SK-N-SH (cell line): ENCODE results near the gene APBA2. TPM values are rescaled to one million over a fixed set of nuclear protein-coding genes. Genes with fewer than 3 reads are reported as not detected.

Experiments
- CTCF ChIA-PET: fragments of 300-600, 350-600 bp; formaldehyde crosslinking; extraction: SDS; loops from one replicate; lab custom pipeline; 2021; lab: Yijun Ruan, JAX
- POLR2A ChIA-PET: fragments of 350-600 bp; sonication (Branson Sonifier 250); formaldehyde crosslinking; extraction: SDS; loops from one replicate; lab custom pipeline; 2020; ENCODE audit warnings: antibody characterized with exemption, inconsistent platforms; lab: Yijun Ruan, JAX
- DNase-seq: peaks from one replicate; pipeline ENCODE4 v3.0.0; 2012
- H2AFZ ChIP-seq: fragments of 200-600 bp; sonication (generic); 2 replicates; pipeline ENCODE4 v1.8.1; 2016; ENCODE audit warnings: antibody characterized with exemption, mild to moderate bottlenecking, low read depth
- H3F3A ChIP-seq: fragments of 200-600 bp; sonication (generic); replicated peaks from 2 replicates; pipeline ENCODE3; 2016; ENCODE audit warnings: antibody characterized with exemption, mild to moderate bottlenecking; ENCODE audit not compliant: insufficient read depth
- H3K27ac ChIP-seq, 2 experiments: fragments of 200-500 bp in 1 of 2; fragments of 200-600 bp in 1 of 2; sonication (Bioruptor generic) in 1 of 2; sonication (generic), shearing (Covaris generic) in 1 of 2; 2 replicates each; pipeline versions ENCODE4 v1.5.1 to v1.6.1; 2014 to 2016; ENCODE audit warnings: low read depth in 2 of 2, inconsistent platforms in 1 of 2, low read length in 1 of 2, mild to moderate bottlenecking in 1 of 2, mixed read lengths in 1 of 2
- H3K27me3 ChIP-seq: fragments of 200-600 bp; sonication (generic), shearing (Covaris generic); 2 replicates; pipeline ENCODE4 v1.6.1; 2016; ENCODE audit warnings: mixed run types; ENCODE audit not compliant: insufficient read depth
- H3K36me3 ChIP-seq, 2 experiments: fragments of 200-500 bp in 1 of 2; fragments of 200-600 bp in 1 of 2; sonication (Bioruptor generic) in 1 of 2; sonication (generic) in 1 of 2; replicated peaks in 1 of 2; 2 replicates each; pipeline versions ENCODE3 to v1.5.1; 2014 to 2016; ENCODE audit warnings: low read length in 1 of 2, mild to moderate bottlenecking in 1 of 2; ENCODE audit not compliant: insufficient read depth in 2 of 2, control insufficient read depth in 1 of 2
- H3K4me1 ChIP-seq, 2 experiments: fragments of 200-500 bp in 1 of 2; fragments of 200-600 bp in 1 of 2; sonication (Bioruptor generic) in 1 of 2; sonication (generic), shearing (Covaris generic) in 1 of 2; 2 replicates each; pipeline versions ENCODE4 v1.5.1 to v1.6.1; 2014 to 2016; ENCODE audit warnings: low read depth in 1 of 2, low read length in 1 of 2, mixed run types in 1 of 2; ENCODE audit not compliant: insufficient read depth in 2 of 2, control insufficient read depth in 1 of 2
- H3K4me2 ChIP-seq: fragments of 200-600 bp; sonication (generic), shearing (Covaris generic); 2 replicates; pipeline ENCODE4 v1.6.1; 2017; ENCODE audit warnings: mixed run types
- H3K4me3 ChIP-seq, 2 experiments: fragments of 200-500 bp in 1 of 2; fragments of 200-600 bp in 1 of 2; sonication (Bioruptor generic) in 1 of 2; sonication (generic), shearing (Covaris generic) in 1 of 2; 2 replicates each; pipeline versions ENCODE4 v1.5.1 to v1.8.1; 2014 to 2016; ENCODE audit warnings: low read depth in 2 of 2, inconsistent platforms in 1 of 2, low read length in 1 of 2, mild to moderate bottlenecking in 1 of 2, mixed read lengths in 1 of 2, moderate library complexity in 1 of 2
- H3K79me2 ChIP-seq: fragments of 200-600 bp; sonication (generic); 2 replicates; pipeline ENCODE4 v1.8.1; 2017; ENCODE audit warnings: mild to moderate bottlenecking; ENCODE audit not compliant: insufficient read depth
- H3K9ac ChIP-seq: fragments of 200-600 bp; sonication (generic); 2 replicates; pipeline ENCODE4 v1.6.1; 2017; ENCODE audit warnings: mixed run types
- H3K9me2 ChIP-seq: fragments of 200-600 bp; sonication (generic); 2 replicates; pipeline ENCODE4 v1.6.1; 2017; ENCODE audit warnings: mixed run types
- H3K9me3 ChIP-seq: fragments of 200-600 bp; sonication (generic); 2 replicates; pipeline ENCODE4 v1.6.1; 2017; ENCODE audit warnings: mixed run types, mild to moderate bottlenecking, moderate library complexity
- H4K20me1 ChIP-seq: fragments of 200-600 bp; sonication (generic); 2 replicates; pipeline ENCODE4 v1.6.1; 2017; ENCODE audit warnings: mild to moderate bottlenecking, mixed run types; ENCODE audit not compliant: insufficient read depth
- CTCF ChIP-seq: fragments of 200-600 bp; sonication (generic); IDR thresholded peaks from 2 replicates; pipeline ENCODE4 v1.6.1; 2017; ENCODE audit warnings: antibody characterized with exemption, mild to moderate bottlenecking, moderate library complexity
- ELF1 ChIP-seq: IDR thresholded peaks from 2 replicates; pipeline ENCODE4 v1.4.0; 2012
- EZH2phosphoT487 ChIP-seq: fragments of 200-600 bp; sonication (generic); IDR thresholded peaks from 2 replicates; pipeline ENCODE4 v1.6.1; 2017; ENCODE audit warnings: low read depth, mixed run types, mild to moderate bottlenecking, antibody characterized with exemption, moderate library complexity, borderline replicate concordance
- FOXM1 ChIP-seq: IDR thresholded peaks from 2 replicates; pipeline ENCODE4 v1.4.0; 2012; ENCODE audit warnings: low read depth, mild to moderate bottlenecking
- GABPA ChIP-seq: IDR thresholded peaks from 2 replicates; pipeline ENCODE4 v1.4.0; 2012; ENCODE audit warnings: low read depth, mild to moderate bottlenecking
- GATA2 ChIP-seq: sonication (generic); formaldehyde crosslinking; IDR thresholded peaks from 2 replicates; pipeline ENCODE4 v1.5.0; 2020; ENCODE audit warnings: mild to moderate bottlenecking, missing genetic modification reagents
- JUND ChIP-seq: IDR thresholded peaks from 2 replicates; pipeline ENCODE4 v1.4.0; 2012
- MEF2A ChIP-seq: IDR thresholded peaks from 2 replicates; pipeline ENCODE4 v1.4.0; 2012; ENCODE audit warnings: low read depth, borderline replicate concordance
- NFIC ChIP-seq: IDR thresholded peaks from 2 replicates; pipeline ENCODE4 v1.4.0; 2012; ENCODE audit warnings: borderline replicate concordance
- NRF1 ChIP-seq: IDR thresholded peaks from 2 replicates; pipeline ENCODE4 v1.6.1; 2012; ENCODE audit warnings: low read depth, mild to moderate bottlenecking, low read length
- PBX3 ChIP-seq: IDR thresholded peaks from 2 replicates; pipeline ENCODE4; 2012
- POLR2AphosphoS5 ChIP-seq: IDR thresholded peaks from 2 replicates; pipeline ENCODE4 v1.6.1; 2012; ENCODE audit warnings: low read depth, low read length
- RAD21 ChIP-seq: IDR thresholded peaks from 2 replicates; pipeline ENCODE4 v1.6.1; 2012; ENCODE audit warnings: mild to moderate bottlenecking, low read length
- RFX5 ChIP-seq: IDR thresholded peaks from 2 replicates; pipeline ENCODE4 v1.6.1; 2012; ENCODE audit warnings: mild to moderate bottlenecking, improper control_type of control experiment, low read length
- RXRA ChIP-seq: IDR thresholded peaks from 2 replicates; pipeline ENCODE4 v1.4.0; 2012; ENCODE audit warnings: low read depth, mild to moderate bottlenecking, borderline replicate concordance
- SIN3A ChIP-seq: IDR thresholded peaks from 2 replicates; pipeline ENCODE4 v1.6.1; 2012; ENCODE audit warnings: low read depth, mild to moderate bottlenecking, low read length, moderate library complexity, borderline replicate concordance
- SMC3 ChIP-seq: IDR thresholded peaks from 2 replicates; pipeline ENCODE4 v1.6.1; 2012; ENCODE audit warnings: low read depth, low read length, improper control_type of control experiment
- TAF1 ChIP-seq: IDR thresholded peaks from 2 replicates; pipeline ENCODE4 v1.6.1; 2012; ENCODE audit warnings: low read depth, mild to moderate bottlenecking, low read length, moderate library complexity, borderline replicate concordance
- TEAD4 ChIP-seq: IDR thresholded peaks from 2 replicates; pipeline ENCODE4 v1.4.0; 2012; ENCODE audit warnings: mild to moderate bottlenecking, borderline replicate concordance; ENCODE audit not compliant: insufficient read depth
- USF1 ChIP-seq: IDR thresholded peaks from 2 replicates; pipeline ENCODE4 v1.4.0; 2012; ENCODE audit warnings: low read depth, borderline replicate concordance
- USF2 ChIP-seq: fragments of 150-350 bp; IDR thresholded peaks from 2 replicates; pipeline ENCODE4 v1.6.1; 2017; ENCODE audit warnings: antibody characterized with exemption, low read length, low read depth, borderline replicate concordance
- YY1 ChIP-seq: IDR thresholded peaks from 2 replicates; pipeline ENCODE4 v1.4.0; 2012; ENCODE audit warnings: low read depth, mild to moderate bottlenecking
- ZBTB33 ChIP-seq: IDR thresholded peaks from 2 replicates; pipeline ENCODE4 v1.4.0; 2012; ENCODE audit warnings: low read depth, borderline replicate concordance
- WGBS: methylation state at CpG from one replicate; pipeline ENCODE4 v1.1.6; 2017; ENCODE audit warnings: low lambda C conversion rate; 5-methylcytosine and 5-hydroxymethylcytosine counted together
- polyA plus RNA-seq, 3 experiments: library from polyadenylated mRNA; depleted of rRNA; stranded (reverse); fragments of >200 nt; gene quantifications; 2 replicates each; pipeline ENCODE4 v1.2.3, GENCODE V29; 2012

Gene APBA2
- polyA plus RNA-seq, 1 of the 3 experiments (the other 2 are of a cell fraction): 12.7 TPM

- ChIA-PET POLR2A (no interaction called here), CTCF (interaction anchor here (3.7 kb wide), 1 partner anchor 8 kb away, joined by 35 read pairs; no protein-coding TSS in a partner anchor)
- Histone ChIP-seq H2AFZ (no peak overlapping the region), H3K9ac (no peak overlapping the region), H3F3A (no peaks in the 10 kb centered on the region), H3K79me2 (no peaks in the 10 kb centered on the region), H3K4me2 (no peak overlapping the region), H3K27me3 (no peaks in the 10 kb centered on the region), H4K20me1 (no peaks in the 10 kb centered on the region), H3K27ac (no peak overlapping the region), H3K36me3 (no peaks in the 10 kb centered on the region), H3K4me1 (peaks cover 0 to 16% of the 10 kb centered on the region in 2 experiments; a peak in 1 of 4 replicates), H3K9me3 (no peaks in the 10 kb centered on the region), H3K9me2 (no peaks in the 10 kb centered on the region), H3K4me3 (no peak overlapping the region)
- DNase-seq: peak; percentile 28
- TF ChIP-seq SMC3 (no peak), EZH2phosphoT487 (no peak), NFIC (no peak), TEAD4 (no peak), GATA2 (no peak), CTCF (no peak), USF1 (no peak)
- WGBS: 69% methylated on average over 13 of the region's 23 CpGs
These were observed 246.2 kb downstream of the APBA2 start for GRCh38 chr15:29131840-29132420.

- peaks cover 0 to 8% of the 10 kb centered on the region in 2 experiments; a peak in 1 of 4 replicates for H3K4me1 ChIP-seq
- H4K20me1 ChIP-seq: no peaks in the 10 kb centered on the region
- no peaks in the 10 kb centered on the region for H3K9me2 ChIP-seq
- no peak overlapping the region for H3K27ac ChIP-seq
- WGBS: 53% methylated on average over 7 of the region's 14 CpGs
- H3K79me2 ChIP-seq: no peaks in the 10 kb centered on the region
- no peak overlapping the region for H2AFZ ChIP-seq
- no peak overlapping the region for H3K4me3 ChIP-seq
- peak; percentile 22 for DNase-seq
- H3K9me3 ChIP-seq: no peaks in the 10 kb centered on the region
- no peak overlapping the region for H3K9ac ChIP-seq
- no peaks in the 10 kb centered on the region for H3K27me3 ChIP-seq
- H3F3A ChIP-seq: no peaks in the 10 kb centered on the region
- ChIA-PET CTCF (no interaction called here), POLR2A (no interaction called here)
- no peak overlapping the region for H3K4me2 ChIP-seq
- no peaks in the 10 kb centered on the region for H3K36me3 ChIP-seq
- no peak for TF ChIP-seq MEF2A
- TF ChIP-seq FOXM1: no peak
- no peak for TF ChIP-seq USF2
- TF ChIP-seq TAF1: no peak
- no peak for TF ChIP-seq SIN3A
- TF ChIP-seq NRF1: no peak
- no peak for TF ChIP-seq RFX5
- no peak for TF ChIP-seq JUND
- TF ChIP-seq PBX3: no peak
- no peak for TF ChIP-seq ELF1
- TF ChIP-seq POLR2AphosphoS5: no peak
- TF ChIP-seq GABPA: no peak
- no peak for TF ChIP-seq YY1
- TF ChIP-seq RAD21: no peak
- no peak for TF ChIP-seq RXRA
- TF ChIP-seq GATA2: no peak
- no peak for TF ChIP-seq ZBTB33
These were observed 247.0 kb downstream of the APBA2 start for GRCh38 chr15:29132735-29133181.
